Small intestine (tissue), 7 donors: ENCODE measurements around the gene EHD4. TPM values are rescaled to one million over a fixed set of nuclear protein-coding genes. Genes with fewer than 3 reads are reported as not detected.
A peak's percentile ranks its signal among the peaks of the same experiment; 100 is the strongest.

Experiments used
- DNase-seq, 2 donors: peaks; one replicate each; pipeline versions ENCODE4 v3.0.0 to v3.0.0-alpha.2; 2013
- FAIRE-seq: peaks from 2 replicates; lab custom pipeline; 2012; peaks lifted over from hg19 to GRCh38; lab: Jason Lieb, UNC
- H3K27ac ChIP-seq, 3 donors: one replicate each; pipeline ENCODE4 v1.5.1; 2013; ENCODE audit warnings: low read length in 2 of 3, mild to moderate bottlenecking in 2 of 3, control low read depth in 1 of 3, inconsistent platforms in 1 of 3, low read depth in 1 of 3, moderate library complexity in 1 of 3
- H3K27me3 ChIP-seq, 3 donors: one replicate each; pipeline ENCODE4 v1.6.1; 2013; ENCODE audit warnings: low read length in 3 of 3, inconsistent platforms in 1 of 3; ENCODE audit not compliant: control insufficient read depth in 3 of 3, insufficient read depth in 3 of 3
- H3K36me3 ChIP-seq, 3 donors: one replicate each; pipeline ENCODE4 v1.6.1; 2013; ENCODE audit warnings: low read length in 3 of 3, inconsistent platforms in 1 of 3, low read depth in 1 of 3, mild to moderate bottlenecking in 1 of 3, moderate library complexity in 1 of 3; ENCODE audit not compliant: control insufficient read depth in 3 of 3, insufficient read depth in 2 of 3
- H3K4me1 ChIP-seq, 3 donors: one replicate each; pipeline ENCODE4 v1.6.1; 2013; ENCODE audit warnings: low read length in 2 of 3, inconsistent platforms in 1 of 3, low read depth in 1 of 3, mild to moderate bottlenecking in 1 of 3, moderate library complexity in 1 of 3; ENCODE audit not compliant: control insufficient read depth in 3 of 3, insufficient read depth in 2 of 3
- H3K4me3 ChIP-seq, 3 donors: one replicate each; pipeline ENCODE4 v1.5.1; 2013; ENCODE audit warnings: low read length in 3 of 3, control low read depth in 1 of 3, inconsistent platforms in 1 of 3, low read depth in 1 of 3, mild to moderate bottlenecking in 1 of 3, moderate library complexity in 1 of 3
- H3K9me3 ChIP-seq, 2 donors: one replicate each; pipeline ENCODE4 v1.6.1; 2013; ENCODE audit warnings: low read depth in 1 of 2, low read length in 1 of 2; ENCODE audit not compliant: control insufficient read depth in 2 of 2, insufficient read depth in 1 of 2
- WGBS, 3 donors: extraction: QIAGEN DNeasy Blood & Tissue Kit; methylation state at CpG; one replicate each; pipeline ENCODE4 v1.1.7; 2013; 5-methylcytosine and 5-hydroxymethylcytosine counted together
- polyA plus RNA-seq, 4 donors: library from polyadenylated mRNA; stranded (reverse) in 3 of 4; unstranded in 1 of 4; fragments of 200-250 nt in 3 of 4; fragments of 120-200 nt in 1 of 4; gene quantifications; one replicate each; pipeline versions ENCODE4 v1.2.1 to v1.2.3, GENCODE V29; 2013
- donor health status: healthy with polysubstance abuse.
- donor health status: control.
- donor health status: control.
- donor health status: Bipolar disorder and iron deficiency.
- donor health status: healthy.

Gene EHD4
- polyA plus RNA-seq, 4 donors, result 9.4 to 14.1 (median 11.5) TPM

- Histone ChIP-seq H3K36me3 (peaks cover 0 to 19% (median 0%) of the 10 kb centered on the region in 3 donors), H3K4me1 (peaks cover 3 to 73% (median 22%) of the 10 kb centered on the region in 3 donors), H3K4me3 (no peak overlapping the region), H3K9me3 (no peaks in the 10 kb centered on the region), H3K27me3 (no peaks in the 10 kb centered on the region), H3K27ac (peak overlapping the region in 1 of 3 donors; percentile 75)
- 89 to 98% (median 97%) methylated on average over 2 of the region's 2 CpGs for WGBS, 3 donors
- no peak for FAIRE-seq
- DNase-seq, result no peak
Measured at GRCh38 chr15:41930867-41931222, 41.5 kb downstream of the EHD4 start.

DNA sequence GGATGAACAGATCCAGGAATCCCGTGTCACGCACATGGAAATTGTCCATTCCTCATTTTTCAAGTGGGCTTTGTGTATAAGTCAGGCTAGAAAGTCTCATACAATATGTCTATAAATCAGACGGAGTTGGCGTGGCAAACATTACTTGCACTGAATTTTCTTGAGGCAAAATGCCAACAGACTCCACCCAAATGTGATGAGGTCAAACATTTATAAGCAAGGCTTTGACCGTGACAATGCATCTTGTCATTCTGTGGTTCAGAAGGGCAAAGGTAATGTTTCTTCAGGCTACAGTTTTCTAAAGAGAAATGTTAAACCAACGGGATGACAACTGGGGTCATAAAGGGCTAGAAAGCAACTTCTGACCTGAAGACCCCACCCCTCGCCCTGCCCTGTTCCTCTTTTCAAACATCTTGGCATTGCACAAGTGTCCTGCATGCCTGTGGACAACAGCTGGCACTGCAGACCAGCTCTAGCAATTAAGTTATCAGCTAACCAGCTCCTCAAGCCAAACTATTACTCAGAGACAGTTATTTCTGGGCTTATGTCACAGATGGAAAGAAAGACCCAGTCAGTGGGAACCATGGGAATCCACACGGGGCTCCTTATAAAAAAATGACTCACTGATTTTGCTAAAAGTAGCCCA lies 42.0 kb downstream of the EHD4 start:
- Histone ChIP-seq H3K4me1 (peaks cover 3 to 73% (median 22%) of the 10 kb centered on the region in 3 donors), H3K4me3 (no peak overlapping the region)
- FAIRE-seq, result no peak

GRCh38 chr15:41928637-41929620 lies 43.4 kb downstream of the EHD4 start:
- no peak overlapping the region for H3K4me3 ChIP-seq

More for the DNA sequence above, 42.0 kb downstream of the EHD4 start:
- DNase-seq, result peak; percentile 72 to 87
- Histone ChIP-seq H3K9me3 (no peaks in the 10 kb centered on the region), H3K27ac (peak overlapping the region in 2 of 3 donors; percentile 23 to 75), H3K36me3 (peaks cover 0 to 19% (median 0%) of the 10 kb centered on the region in 3 donors), H3K27me3 (no peaks in the 10 kb centered on the region)
- 34 to 51% (median 35%) methylated on average over 8 of the region's 8 CpGs for WGBS, 3 donors

GRCh38 chr15:41928100-41928499 lies 44.3 kb downstream of the EHD4 start:
- Histone ChIP-seq H3K4me3 (no peak overlapping the region), H3K27ac (peak overlapping the region in 2 of 3 donors; percentile 10 to 46), H3K4me1 (peaks cover 3 to 58% (median 22%) of the 10 kb centered on the region in 3 donors), H3K27me3 (no peaks in the 10 kb centered on the region), H3K36me3 (peaks cover 0 to 21% (median 0%) of the 10 kb centered on the region in 3 donors), H3K9me3 (no peaks in the 10 kb centered on the region)
- FAIRE-seq, result no peak
- 70 to 79% (median 77%) methylated on average over 6 of the region's 6 CpGs for WGBS, 3 donors
- peak in 1 of 2 donors; percentile 53 for DNase-seq

More at GRCh38 chr15:41928637-41929620, 43.4 kb downstream of the EHD4 start:
- peaks cover 3 to 66% (median 22%) of the 10 kb centered on the region in 3 donors for H3K4me1 ChIP-seq
- 46 to 82% (median 71%) methylated on average over 16 of the region's 16 CpGs for WGBS, 3 donors
- no peak for FAIRE-seq
- no peaks in the 10 kb centered on the region for H3K27me3 ChIP-seq
- H3K36me3 ChIP-seq, result peaks cover 0 to 23% (median 0%) of the 10 kb centered on the region in 3 donors
- DNase-seq, result no peak
- no peaks in the 10 kb centered on the region for H3K9me3 ChIP-seq
- H3K27ac ChIP-seq, result peak overlapping the region in 2 of 3 donors; percentile 22 to 23

DNA sequence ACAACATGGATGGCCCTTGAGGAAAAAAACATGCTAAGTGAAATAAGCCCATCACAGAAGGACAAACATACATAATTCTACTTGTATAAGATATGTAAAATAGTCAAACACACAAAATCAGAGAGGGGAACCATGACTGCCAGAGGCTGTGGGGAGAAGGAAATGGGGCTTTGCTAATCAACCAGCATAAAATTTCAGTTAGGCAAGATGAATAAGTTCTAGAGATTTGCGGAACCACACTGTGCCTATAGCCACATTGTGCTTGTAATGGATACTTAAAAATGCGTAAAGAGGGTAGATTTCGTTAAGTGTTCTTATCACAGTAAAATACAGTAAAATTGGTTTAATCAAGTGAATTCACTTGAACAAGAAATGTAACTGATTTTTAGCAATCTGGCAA lies 44.8 kb downstream of the EHD4 start:
- DNase-seq, result no peak
- H3K4me1 ChIP-seq, result peaks cover 3 to 52% (median 22%) of the 10 kb centered on the region in 3 donors
- no peak overlapping the region for H3K4me3 ChIP-seq
- FAIRE-seq, result no peak
- peaks cover 0 to 21% (median 0%) of the 10 kb centered on the region in 3 donors for H3K36me3 ChIP-seq
- no peaks in the 10 kb centered on the region for H3K9me3 ChIP-seq
- peak overlapping the region in 1 of 3 donors; percentile 46 for H3K27ac ChIP-seq
- WGBS, 3 donors, result 83 to 91% (median 90%) methylated on average over 3 of the region's 3 CpGs
- H3K27me3 ChIP-seq, result no peaks in the 10 kb centered on the region

GRCh38 chr15:41926185-41927056 lies 45.9 kb downstream of the EHD4 start:
- Histone ChIP-seq H3K4me3 (no peak overlapping the region), H3K9me3 (peaks cover 0 to 6% of the 10 kb centered on the region in 2 donors), H3K27me3 (no peaks in the 10 kb centered on the region), H3K27ac (peak overlapping the region; percentile 27 to 75 (median 50)), H3K4me1 (peaks cover 3 to 48% (median 22%) of the 10 kb centered on the region in 3 donors), H3K36me3 (peaks cover 0 to 23% (median 0%) of the 10 kb centered on the region in 3 donors)
- WGBS, 3 donors, result 51 to 62% (median 60%) methylated on average over 10 of the region's 10 CpGs
- DNase-seq (peak; percentile 76 to 87), FAIRE-seq (no peak)

DNA sequence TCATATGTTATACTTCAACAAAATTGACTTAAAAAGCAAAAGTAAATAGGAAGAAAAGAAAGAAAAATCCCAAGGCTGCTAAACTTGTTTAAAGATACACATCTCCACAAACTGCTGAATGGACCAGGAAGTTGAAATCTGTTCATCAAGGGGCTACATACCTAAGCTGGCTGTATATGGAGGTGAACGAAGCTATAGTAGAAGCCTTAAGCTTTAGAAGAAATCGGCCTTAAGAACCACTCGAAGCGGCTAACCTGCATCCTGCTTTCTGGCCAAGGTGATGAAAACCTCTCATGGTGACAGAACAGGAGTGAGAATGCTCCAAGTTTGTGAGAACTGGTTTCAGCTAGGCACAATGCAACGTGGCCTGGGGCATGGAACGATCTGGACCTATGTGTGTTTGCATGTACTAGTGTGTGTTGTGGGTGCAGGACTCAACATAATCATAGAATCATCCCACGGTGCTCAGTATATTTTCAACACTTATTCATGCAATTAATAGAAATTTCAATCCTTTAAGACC lies 47.2 kb downstream of the EHD4 start:
- Histone ChIP-seq H3K27ac (no peak overlapping the region), H3K27me3 (no peaks in the 10 kb centered on the region), H3K36me3 (peaks cover 0 to 23% (median 0%) of the 10 kb centered on the region in 3 donors), H3K4me1 (peaks cover 3 to 55% (median 16%) of the 10 kb centered on the region in 3 donors), H3K4me3 (no peak overlapping the region), H3K9me3 (peaks cover 0 to 6% of the 10 kb centered on the region in 2 donors)
- DNase-seq (no peak), FAIRE-seq (no peak)
- WGBS, 3 donors, result 88 to 95% (median 94%) methylated on average over 7 of the region's 7 CpGs
